NCI-H2196 treated with DMSO at 0.1 percent for 48 hours (cell line): ENCODE results near the gene EXD2.
"Not testable (repeated sequence)": the region's sequence is repeated elsewhere in the genome, so short reads cannot be mapped to it uniquely, and the experiment has no call there.

Experiments used
- DNase-seq: peaks from one replicate; lab custom pipeline; 2025; ENCODE audit not compliant: unreplicated experiment; lab: John Stamatoyannopoulos, UW

Gene EXD2, protein sequence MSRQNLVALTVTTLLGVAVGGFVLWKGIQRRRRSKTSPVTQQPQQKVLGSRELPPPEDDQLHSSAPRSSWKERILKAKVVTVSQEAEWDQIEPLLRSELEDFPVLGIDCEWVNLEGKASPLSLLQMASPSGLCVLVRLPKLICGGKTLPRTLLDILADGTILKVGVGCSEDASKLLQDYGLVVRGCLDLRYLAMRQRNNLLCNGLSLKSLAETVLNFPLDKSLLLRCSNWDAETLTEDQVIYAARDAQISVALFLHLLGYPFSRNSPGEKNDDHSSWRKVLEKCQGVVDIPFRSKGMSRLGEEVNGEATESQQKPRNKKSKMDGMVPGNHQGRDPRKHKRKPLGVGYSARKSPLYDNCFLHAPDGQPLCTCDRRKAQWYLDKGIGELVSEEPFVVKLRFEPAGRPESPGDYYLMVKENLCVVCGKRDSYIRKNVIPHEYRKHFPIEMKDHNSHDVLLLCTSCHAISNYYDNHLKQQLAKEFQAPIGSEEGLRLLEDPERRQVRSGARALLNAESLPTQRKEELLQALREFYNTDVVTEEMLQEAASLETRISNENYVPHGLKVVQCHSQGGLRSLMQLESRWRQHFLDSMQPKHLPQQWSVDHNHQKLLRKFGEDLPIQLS

DNA sequence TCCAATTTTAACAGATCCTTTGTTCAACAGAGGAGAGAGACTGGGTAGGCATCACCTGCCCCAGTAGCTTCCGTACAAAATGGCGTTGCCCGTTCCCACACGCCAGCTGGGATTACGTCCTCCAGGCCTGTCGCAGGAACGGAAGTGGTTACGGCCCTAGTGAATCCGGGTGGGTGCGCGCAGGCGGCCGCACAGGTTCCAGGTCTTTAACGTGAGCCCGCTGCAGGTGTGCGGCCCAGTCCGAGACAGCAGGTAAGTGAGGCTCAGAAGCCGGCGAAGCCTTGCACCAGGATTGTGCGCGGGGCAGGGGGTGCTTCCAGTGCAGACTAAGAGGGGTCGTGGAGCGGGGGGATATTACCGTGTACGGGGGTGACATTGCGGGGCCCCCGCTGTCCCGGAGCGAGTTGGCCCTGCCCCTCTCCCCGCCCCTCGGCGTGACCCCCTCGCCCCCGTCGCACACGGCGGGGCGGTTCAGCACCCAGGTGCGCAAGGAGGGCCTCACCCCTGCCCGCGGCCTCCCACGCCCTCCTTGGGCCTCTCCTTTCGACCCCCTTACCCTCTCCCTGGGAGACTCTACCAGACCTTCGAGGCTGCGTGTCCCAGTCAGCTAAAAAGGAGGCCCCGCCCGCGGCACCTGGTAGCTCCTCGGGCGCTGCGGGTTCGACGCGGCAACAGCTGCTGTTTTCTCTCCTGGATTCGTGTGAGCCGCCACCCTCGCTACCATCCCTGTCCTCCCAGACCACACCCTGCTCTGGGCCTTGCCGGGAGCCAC is at the start of gene EXD2:
EXD2 (plus strand) TSS at position 159 of the 772 bp plus-strand sequence. CDS start 17,973 bp downstream, outside the sequence.
- DNase-seq, result peak; percentile 89

DNA sequence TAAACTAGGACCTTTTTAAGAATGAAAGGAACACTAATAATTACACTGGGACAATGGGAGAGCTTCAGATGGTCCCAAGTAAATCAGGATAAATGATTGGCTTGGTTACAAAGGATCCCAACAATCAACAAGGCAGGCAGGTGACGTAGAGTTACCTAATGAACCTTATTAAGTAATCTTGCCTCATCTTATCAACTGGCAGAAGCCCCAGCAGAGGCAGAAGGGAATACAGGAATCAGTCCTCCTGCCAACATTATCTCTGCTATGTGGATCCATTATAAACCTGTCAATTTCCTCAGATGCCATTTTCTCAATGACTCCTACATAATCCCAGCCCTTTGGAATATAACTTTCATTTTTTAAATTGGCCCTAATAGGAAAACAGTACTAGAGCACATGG is 49.7 kb upstream of the EXD2 start:
- no peak for DNase-seq

DNA sequence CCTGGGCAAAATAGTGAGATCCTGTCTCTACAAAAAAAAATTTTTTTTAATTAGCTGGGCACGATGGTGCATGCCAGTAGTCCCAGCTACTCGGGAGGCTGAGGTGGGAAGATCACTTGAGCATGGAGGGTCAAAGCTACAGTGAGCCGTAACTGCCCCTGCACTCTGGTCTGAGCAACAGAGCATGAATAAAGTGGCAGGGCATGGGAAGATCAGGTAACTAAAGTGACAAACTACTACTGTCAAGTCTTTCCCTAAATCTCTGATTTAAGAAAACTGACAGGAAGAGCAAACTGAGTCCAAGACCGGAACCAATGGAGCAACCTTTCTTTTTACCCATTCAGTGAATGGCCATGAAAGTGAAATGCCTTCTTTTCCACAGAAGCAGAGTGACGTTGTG is 49.2 kb upstream of the EXD2 start:
- no peak for DNase-seq

DNA sequence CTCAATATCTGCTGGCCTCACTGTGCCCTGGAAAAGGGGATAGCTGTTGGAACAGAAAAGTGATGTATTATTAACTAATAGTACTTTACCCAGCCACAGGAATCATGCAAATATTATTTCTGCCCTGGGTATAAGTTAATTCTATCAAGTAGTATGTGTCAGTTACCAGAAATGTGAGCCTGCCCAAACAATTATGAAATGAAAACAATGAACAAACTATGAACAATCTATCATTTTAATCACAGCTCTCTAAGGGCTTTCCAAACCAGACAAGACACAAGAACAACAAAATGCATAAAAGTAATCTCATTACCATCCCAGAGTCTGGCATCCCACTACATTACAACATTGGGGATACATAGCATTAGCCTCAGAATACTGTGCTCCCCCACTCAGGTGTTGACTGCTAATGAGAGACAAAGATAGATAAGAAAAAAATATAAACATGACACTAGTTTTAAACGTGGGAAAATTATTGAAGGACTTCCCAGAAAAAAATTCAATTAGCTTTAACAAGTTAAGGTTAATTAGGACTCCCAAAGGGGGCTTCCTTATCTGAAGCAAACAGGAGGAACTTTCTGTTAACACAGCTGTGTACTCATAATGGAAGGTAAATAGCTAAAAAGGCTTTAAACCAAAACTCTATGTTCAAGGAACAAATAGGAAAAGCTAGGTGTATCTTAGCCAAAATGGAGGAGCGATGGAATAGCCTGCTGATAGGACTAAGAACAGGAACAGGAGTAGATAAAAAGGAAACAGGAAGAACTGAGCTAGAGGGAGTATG is 41.6 kb upstream of the EXD2 start:
- no peak for DNase-seq

DNA sequence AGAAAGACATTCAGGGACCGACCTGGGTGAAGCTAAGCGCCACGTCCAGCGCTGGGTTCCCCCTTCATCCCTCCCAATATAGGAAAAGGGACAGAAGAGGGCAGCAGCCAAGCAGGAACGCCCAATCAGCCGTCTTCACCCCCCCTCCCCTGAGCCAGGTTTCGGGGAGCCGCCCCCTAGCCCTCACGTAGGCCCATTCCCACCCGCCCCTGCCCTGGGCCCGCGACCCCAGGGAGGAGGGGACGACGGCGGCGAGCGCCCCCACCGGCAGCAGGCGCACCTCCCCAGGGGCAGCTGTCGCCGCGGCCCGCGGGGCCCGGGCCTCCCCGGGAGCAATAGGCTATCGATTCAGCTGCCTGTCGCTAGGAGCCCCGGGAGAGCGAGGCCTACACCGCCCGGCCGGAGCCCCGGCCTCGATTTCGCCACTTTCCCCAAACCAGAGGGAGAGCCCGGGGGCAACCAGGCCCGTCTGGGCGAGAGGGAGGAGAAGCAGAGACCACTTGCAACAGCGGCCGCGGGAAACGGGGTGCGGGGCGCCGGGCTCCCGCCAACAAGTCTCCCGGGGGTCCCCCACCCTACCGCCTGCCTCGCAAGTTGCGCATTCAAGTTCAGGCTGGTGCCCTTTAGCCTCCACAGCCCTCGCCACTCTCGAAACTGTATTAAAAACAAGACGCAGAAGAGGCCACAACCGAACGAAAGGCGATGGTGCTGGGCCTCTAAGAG is 39.7 kb upstream of the EXD2 start:
- peak; percentile 43 for DNase-seq

DNA sequence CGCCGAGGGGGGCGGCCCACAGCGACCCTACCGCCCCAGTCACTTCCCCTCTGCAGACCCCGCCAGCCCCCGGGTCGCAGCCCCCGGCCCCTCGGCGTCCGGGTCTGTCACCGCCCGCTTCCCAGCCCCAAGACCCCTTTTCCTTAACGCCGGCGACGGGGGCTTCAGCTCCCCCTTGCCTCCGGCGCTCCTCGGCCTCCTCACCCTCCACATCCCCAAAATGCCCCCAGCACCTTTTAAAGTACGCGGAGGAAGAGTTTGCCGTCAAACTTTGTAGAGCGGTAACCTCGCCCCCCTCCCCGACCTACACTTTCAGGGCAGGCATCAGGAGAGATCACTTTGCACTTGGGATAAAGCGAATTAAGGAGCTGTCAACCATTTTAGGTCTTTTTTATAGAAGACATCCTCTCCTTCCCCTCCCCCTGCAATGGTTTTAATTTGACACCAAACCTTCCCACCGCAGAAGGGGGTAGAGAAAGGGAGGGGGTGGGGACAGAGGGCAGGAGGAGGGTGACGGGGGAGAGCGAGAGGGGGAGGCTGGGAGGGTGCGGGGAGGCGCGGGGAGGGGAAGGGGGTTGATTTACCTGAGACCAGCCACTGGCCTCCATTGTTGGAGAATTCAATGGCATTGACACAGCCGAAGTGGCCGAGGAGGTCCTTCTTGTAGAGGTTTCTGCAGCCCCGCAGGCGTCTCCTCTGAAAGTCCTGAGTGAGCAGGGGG is 39.0 kb upstream of the EXD2 start:
- DNase-seq, result no peak

DNA sequence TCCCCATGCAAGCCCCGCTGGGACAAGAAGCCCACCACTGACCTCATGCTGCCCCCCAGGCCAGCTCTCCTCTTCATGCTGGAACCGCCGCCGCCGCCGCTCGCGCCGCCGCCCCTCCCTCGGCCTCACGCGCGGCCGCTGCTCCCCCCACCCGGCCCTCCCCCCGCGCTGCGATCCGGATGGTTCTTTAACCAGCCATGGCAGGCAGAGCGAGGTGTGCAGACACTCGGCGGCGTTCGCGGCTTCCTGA is 38.5 kb upstream of the EXD2 start, which contains the start of gene DCAF5:
DCAF5 (minus strand) TSS at position 218 of the 250 bp plus-strand sequence; CDS start at position 77, 141 bp downstream.
- DNase-seq, result no peak

DNA sequence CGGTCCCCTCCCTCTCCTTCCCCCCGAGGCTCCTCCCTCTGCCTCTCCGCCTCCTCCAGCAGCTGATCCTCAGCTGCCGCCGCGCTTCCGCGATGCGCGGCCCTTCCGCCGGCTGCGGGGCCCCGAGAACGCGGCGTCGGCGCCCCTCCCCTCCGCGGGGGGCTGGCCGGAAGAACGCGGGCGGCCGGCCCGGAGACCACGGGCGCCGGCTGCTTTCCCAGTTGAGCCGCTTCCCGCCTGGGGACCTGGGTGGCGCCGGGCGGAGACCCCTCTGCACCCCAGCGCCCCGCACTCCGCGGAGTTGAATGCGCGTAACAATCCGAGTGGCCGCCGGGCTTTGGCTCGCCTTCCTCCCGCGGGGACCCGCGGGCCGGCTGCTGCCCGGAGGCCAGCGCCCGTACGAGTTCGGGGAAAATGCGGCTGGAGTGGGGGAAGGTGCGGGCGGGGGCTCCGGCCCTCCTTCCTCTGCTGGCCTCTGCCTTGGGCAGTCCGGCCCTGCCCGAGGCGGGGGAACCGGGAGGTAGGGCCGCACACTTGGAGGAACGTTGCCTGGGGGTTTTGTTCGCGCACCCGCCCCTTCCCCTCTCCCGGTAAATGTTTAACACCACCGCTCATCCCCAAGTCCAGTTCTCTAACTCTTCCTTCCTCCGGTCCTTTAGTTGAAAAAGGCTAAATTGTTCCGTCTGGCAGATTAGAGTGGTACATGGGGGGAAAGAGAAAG is 38.0 kb upstream of the EXD2 start:
- peak; percentile 95 for DNase-seq

DNA sequence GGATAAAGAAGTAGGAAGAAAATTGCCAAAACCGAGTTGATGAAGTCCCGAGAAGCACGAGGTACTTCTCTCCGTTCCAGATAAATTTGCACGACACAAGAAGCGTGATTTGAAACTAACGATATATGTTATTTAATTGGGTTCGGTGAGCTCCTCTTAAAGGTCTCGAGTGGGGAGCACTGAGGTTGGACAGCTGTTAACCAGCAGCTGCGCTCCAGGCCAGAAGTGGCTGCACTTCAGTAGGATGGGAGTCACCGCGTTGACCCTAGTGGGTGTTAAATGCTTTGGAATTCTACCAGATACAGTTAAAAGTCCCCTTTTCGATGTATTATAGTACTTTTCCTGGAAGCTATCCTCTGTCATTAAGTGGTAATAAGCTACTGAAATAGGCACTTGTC is 37.4 kb upstream of the EXD2 start:
- DNase-seq, result no peak

DNA sequence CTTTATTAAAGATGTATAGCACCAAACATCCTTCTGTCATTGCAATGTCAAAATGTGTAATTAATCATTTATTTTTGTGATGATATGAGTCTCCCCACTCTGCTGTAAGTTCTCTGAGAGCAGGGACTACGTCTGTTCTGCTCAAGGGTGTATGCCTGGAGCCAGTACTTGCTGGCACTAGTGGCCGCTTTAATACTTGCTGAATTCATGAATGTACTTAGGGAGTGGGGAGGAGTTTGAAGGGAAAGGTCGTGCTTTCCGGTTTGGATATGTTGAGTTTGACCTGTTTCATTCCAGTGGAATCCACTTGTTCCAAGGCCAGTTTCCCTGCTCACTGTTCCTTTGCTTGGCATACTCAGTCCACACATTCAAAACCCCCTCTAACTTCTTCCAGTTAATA is 36.5 kb upstream of the EXD2 start:
- no peak for DNase-seq

DNA sequence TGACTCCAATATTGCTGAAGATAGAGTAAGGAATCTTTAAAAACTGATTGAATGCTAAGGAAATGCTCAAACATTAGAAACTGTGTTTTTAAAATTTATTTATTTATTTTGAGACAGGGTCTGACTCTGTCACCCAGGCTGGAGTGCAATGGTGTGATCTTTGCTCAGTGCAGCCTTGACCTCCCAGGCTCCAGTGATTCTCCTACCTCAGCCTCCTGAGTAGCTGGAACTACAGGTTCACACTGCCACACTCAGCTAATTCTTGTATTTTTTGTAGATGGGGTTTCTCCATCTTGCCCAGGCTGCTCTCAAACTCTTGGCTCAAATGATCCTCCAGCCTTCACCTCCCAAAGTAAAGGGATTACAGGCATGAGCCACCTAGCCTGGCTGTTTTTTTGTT is 35.1 kb upstream of the EXD2 start:
- DNase-seq, result no peak

DNA sequence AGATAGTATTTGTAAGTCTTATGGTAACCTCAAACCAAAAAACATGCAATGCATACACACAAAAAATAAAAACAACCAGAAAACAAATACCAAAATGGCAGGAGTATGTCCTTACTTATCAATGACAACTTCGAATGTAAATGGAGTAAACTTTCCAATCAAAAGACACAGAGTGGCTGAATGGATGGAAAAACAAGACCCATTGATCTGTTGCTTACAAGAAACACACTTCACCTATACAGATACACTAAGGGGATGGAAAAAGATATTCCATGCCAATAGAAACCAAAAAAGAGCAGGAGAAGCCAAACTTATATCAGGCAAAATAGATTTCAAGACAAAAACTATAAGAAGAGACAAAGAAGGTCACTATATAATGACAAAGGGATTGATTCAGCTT is 29.7 kb upstream of the EXD2 start:
- DNase-seq, result no peak

DNA sequence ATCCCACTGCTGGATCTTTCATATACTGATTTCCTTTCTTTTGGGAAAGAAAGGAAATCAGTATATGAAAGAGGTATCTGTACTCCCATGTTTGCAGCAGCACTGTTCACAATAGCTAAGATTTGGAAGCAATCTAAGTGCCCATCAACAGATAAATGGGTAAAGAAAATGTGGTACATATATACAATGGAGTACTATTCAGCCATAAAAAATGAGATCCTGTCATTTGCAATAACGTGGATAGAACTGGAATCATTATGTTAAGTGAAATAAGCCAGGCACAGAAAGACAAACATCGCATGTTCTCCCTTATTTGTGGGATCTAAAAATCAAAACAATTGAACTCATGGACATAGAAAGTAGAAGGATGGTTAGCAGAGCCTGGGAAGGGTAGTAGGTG is 25.5 kb upstream of the EXD2 start:
- DNase-seq, result not testable (repeated sequence)

DNA sequence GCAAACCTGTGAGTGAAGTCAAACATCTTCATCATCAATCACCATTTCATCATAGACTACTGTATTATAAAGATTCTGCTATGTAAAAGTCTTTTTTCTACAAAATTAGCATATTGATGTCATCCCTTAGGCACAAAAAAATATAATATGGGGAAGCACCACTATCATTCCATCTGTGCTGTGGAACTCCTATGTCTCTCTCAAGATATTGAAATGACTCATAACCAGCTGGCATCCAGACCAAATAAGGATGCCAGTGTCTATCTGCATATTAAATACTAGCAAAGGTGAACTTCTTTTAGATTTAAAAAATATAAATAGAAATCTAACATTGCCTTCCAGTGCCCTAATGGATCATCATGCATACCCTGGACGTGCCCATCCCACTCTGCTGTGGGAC is 20.5 kb upstream of the EXD2 start:
- no peak for DNase-seq

DNA sequence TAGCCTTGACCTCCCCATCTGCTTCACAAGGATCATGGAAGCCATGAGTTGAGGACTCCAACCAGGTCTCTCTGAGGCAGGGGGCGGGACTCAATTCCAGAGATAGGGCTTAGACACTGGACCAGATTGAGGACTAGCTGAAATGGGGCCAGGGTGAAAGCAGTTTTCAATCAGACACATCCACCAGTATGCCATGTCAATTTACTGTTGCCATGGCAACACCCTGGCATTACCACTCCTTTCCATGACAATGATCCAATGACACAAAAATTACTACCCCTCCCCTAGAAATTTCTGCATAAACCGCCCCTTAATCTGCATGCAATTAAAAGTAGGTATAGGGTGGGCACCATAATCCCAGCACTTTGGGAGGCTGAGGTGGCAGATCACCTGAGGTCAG is 19.7 kb upstream of the EXD2 start:
- DNase-seq, result no peak

DNA sequence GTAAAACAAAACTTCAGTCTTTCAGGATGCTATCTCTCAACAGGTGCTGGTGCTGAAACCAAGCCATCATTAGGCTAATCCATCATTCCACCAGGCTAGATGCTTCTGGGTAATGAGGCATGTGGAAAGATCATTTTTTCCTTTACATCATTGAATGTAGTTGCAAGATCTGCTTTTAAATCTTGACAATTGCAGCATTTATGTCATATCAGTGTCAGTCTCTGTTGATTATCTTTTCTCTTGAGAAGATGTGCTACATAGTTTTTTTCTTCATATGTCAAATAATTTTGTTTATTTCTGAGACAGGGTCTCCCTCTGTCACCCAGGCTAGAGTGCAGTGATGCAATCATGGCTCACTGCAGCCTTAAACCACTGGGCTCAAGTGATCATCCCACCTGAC is 16.2 kb upstream of the EXD2 start:
- DNase-seq, result no peak

DNA sequence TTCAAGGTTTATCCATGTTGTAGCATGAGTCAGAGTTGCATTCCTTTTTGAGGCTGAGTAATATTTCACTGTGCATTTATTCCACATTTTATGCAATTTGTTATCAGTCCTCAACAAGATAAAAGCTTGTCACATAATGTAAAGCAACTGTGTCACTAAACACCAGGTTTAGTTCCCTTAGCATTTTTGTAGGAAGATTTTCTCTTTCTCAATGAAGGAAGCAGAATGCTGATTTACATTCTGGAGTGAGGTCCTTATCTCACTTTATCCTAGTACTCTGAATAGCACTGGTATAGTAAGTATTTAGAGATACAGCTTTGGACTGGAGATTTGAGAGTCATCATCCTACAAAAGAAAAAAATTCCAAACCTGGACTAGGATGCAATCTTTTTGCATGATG is 9.8 kb upstream of the EXD2 start:
- no peak for DNase-seq

DNA sequence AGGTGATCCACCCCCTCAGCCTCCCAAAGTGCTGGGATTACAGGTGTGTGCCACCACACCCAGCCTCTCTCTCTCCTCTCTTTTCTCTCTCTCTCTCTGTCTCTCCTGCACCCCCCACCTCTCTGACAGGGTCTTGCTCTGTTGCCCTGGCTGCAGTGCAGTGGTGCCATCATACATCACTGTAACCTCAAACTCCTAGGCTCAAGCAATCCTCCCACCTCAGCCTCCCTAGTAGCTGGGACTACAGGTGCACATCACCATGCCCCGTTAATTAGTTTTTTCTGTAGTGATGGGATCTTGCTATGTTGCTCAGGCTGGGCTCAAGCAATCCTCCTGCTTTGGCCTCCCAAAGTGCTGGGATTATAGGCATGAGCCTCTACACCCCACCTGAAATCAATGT is 8.7 kb upstream of the EXD2 start:
- not testable (repeated sequence) for DNase-seq

DNA sequence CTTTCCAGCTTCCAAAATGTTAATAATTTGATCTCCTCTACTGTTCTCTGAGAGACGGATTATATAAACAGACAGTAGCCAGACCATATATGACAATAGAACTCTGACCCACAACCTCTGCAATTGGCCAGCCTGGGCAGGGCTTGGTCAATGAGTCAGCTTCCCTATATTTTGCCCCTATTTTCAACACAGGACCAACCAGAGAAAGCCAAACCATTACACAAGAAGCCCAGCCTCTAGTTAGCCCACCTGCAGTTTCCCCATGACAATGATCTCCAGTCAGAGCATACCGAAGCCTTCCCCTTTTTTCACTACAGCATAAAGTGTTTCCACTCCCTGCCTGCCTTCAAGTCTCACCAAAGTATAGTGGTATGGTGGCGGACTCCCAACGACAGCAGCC is 7.6 kb upstream of the EXD2 start:
- no peak for DNase-seq
